Measurements from ENCODE around the gene PIP4K2C. TPM values are rescaled to one million over a fixed set of nuclear protein-coding genes. Genes with fewer than 3 reads are reported as not detected.

Gene PIP4K2C
- total RNA-seq (2021) (47.7 and 48.7 TPM in 2 replicates), Bru-seq, nascent RNA (percentile 71 among the genes with signal in this experiment), BruChase-seq, experiment 1, labeled RNA remaining after a 2-hour chase (percentile 84 among the genes with signal in this experiment), BruChase-seq, experiment 2, labeled RNA remaining after a 6-hour chase (percentile 95 among the genes with signal in this experiment)
- long read RNA-seq, transcript PIP4K2C-201 (10 exons, 2,924 nt), result major isoform, 42 of 66 reads
- long read RNA-seq, partial matches to known transcripts, result 10 of 66 reads
- long read RNA-seq, other reads (novel, unspliced or antisense), result 13 of 66 reads

DNA sequence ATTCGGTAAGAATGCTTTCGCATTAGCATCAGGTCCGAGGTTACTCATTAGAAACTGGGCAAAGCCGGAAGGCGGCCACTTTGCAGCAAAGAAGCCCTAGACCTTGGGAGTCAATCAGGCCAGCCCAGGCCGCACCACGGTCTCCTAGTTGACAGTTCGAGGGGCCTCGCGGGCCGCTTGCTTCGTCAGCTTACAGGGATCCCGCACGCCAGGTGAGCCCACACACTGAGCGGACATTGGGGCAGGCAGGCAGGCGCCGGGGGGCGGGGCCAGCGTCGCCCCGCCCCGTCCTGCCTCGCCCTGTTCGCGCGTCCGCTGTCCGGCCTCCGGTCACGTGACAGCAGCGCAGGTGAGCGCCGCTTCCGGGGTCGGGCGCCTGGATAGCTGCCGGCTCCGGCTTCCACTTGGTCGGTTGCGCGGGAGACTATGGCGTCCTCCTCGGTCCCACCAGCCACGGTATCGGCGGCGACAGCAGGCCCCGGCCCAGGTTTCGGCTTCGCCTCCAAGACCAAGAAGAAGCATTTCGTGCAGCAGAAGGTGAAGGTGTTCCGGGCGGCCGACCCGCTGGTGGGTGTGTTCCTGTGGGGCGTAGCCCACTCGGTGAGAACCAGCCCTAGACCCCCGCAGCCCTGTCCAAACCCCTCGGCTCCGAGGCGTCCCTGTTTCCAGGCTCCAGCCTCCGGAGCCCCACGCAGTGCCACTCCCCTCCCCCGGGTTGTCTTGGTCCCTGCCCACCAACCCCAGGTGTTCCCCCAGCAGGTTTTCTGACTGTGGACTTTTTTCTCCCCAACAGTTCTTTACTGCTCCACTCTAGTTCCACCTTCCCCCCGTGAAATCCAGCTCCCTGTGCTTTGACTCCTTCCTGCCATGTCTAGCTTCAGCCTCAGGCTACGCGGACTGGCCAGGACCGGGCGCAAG, at the start of gene PIP4K2C:
Gene PIP4K2C (plus strand): TSS at position 329 of the 918 bp plus-strand sequence. CDS start 98 bp downstream, at position 427.
- peaks cover 23% of the 10 kb centered on the region for H3K79me2 ChIP-seq (ENCODE audit: low read depth)
- CTCF ChIA-PET, result interaction anchor here (0.6 to 1.3 kb wide), 2 partner anchors 8 to 584 kb away, joined by 4 to 17 read pairs; no protein-coding TSS in a partner anchor
- peak within 1 kb of the TSS; percentile 97 for H3K4me3 ChIP-seq
- H3K36me3 ChIP-seq (ENCODE audit: low read depth), result peaks cover 13% of the 10 kb centered on the region
- H2AFZ ChIP-seq, result peak within 1 kb of the TSS; percentile 99
- BruUV-seq (replicated peaks), result no TSS peak
- H3K9me3 ChIP-seq (ENCODE audit: insufficient read depth, low read depth), result no peaks in the 10 kb centered on the region
- DNase-seq, result peak; percentile 76 to 86
- peaks cover 13% of the 10 kb centered on the region for H3K27me3 ChIP-seq (ENCODE audit: insufficient read depth, low read depth)
- POLR2A ChIA-PET (ENCODE audit: unreplicated experiment), result interaction anchor here (0.6 kb wide), 1 partner anchor 44 kb away, joined by 6 read pairs; the partner anchor contains the start of gene DCTN2
- H3K9me2 ChIP-seq (ENCODE audit: insufficient read depth), result no peaks in the 10 kb centered on the region
- no peak within 1 kb of the TSS for H3K27ac ChIP-seq
- peaks cover 15% of the 10 kb centered on the region for H3K4me1 ChIP-seq (replicated peaks; ENCODE audit: insufficient read depth)
- H4K20me1 ChIP-seq (ENCODE audit: insufficient read depth), result no peaks in the 10 kb centered on the region
- H3F3A ChIP-seq (ENCODE audit: insufficient read depth, low read depth), result no peaks in the 10 kb centered on the region
- TF ChIP-seq EZH2 (IDR thresholded peaks at IDR 0.05; ENCODE audit: low read depth), result no peak
- TF ChIP-seq, protein P1, sequence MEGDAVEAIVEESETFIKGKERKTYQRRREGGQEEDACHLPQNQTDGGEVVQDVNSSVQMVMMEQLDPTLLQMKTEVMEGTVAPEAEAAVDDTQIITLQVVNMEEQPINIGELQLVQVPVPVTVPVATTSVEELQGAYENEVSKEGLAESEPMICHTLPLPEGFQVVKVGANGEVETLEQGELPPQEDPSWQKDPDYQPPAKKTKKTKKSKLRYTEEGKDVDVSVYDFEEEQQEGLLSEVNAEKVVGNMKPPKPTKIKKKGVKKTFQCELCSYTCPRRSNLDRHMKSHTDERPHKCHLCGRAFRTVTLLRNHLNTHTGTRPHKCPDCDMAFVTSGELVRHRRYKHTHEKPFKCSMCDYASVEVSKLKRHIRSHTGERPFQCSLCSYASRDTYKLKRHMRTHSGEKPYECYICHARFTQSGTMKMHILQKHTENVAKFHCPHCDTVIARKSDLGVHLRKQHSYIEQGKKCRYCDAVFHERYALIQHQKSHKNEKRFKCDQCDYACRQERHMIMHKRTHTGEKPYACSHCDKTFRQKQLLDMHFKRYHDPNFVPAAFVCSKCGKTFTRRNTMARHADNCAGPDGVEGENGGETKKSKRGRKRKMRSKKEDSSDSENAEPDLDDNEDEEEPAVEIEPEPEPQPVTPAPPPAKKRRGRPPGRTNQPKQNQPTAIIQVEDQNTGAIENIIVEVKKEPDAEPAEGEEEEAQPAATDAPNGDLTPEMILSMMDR (conservative IDR thresholded peaks at IDR 0.05), result no peak
- peak within 1 kb of the TSS; percentile 95 for H3K4me2 ChIP-seq
- intact Hi-C loops (cut with micrococcal nuclease; ENCODE audit: unreplicated experiment), result loop anchor here (1.0 to 10.0 kb wide), 3 partner anchors 13 to 134 kb away; partner anchors contain the start of genes DCTN2 and DTX3

GRCh38 chr12:57541717-57542116, 49.3 kb upstream of the PIP4K2C start:
- BruUV-seq (replicated peaks), result no TSS peak
- intact Hi-C loops (cut with micrococcal nuclease; ENCODE audit: unreplicated experiment), result no loop called here

GRCh38 chr12:57543581-57543980, 47.4 kb upstream of the PIP4K2C start:
- no peak overlapping the region for H3K4me3 ChIP-seq
- no TSS peak for BruUV-seq (replicated peaks)
- intact Hi-C loops (cut with micrococcal nuclease; ENCODE audit: unreplicated experiment), result no loop called here
- peaks cover 29% of the 10 kb centered on the region for H3K79me2 ChIP-seq (ENCODE audit: low read depth)
- DNase-seq, result no peak
- H3K9me2 ChIP-seq (ENCODE audit: insufficient read depth), result no peaks in the 10 kb centered on the region
- H3K27me3 ChIP-seq (ENCODE audit: insufficient read depth, low read depth), result no peaks in the 10 kb centered on the region
- H2AFZ ChIP-seq, result no peak overlapping the region
- no peak overlapping the region for H3K4me2 ChIP-seq
- CTCF ChIA-PET, result no interaction called here
- H3F3A ChIP-seq (ENCODE audit: insufficient read depth, low read depth), result peaks cover 13% of the 10 kb centered on the region; the same call in 1 of the 2 replicates
- TF ChIP-seq, protein P1 (conservative IDR thresholded peaks at IDR 0.05), result no peak
- no peak for TF ChIP-seq EZH2 (IDR thresholded peaks at IDR 0.05; ENCODE audit: low read depth)
- H3K36me3 ChIP-seq (ENCODE audit: low read depth), result peaks cover 7% of the 10 kb centered on the region
- peaks cover 10% of the 10 kb centered on the region; the same call in 1 of the 2 replicates for H4K20me1 ChIP-seq (ENCODE audit: insufficient read depth)
- H3K9me3 ChIP-seq (ENCODE audit: insufficient read depth, low read depth), result no peaks in the 10 kb centered on the region
- POLR2A ChIA-PET (ENCODE audit: unreplicated experiment), result no interaction called here
- no peak overlapping the region for H3K27ac ChIP-seq
- peaks cover 9% of the 10 kb centered on the region for H3K4me1 ChIP-seq (replicated peaks; ENCODE audit: insufficient read depth)

More at GRCh38 chr12:57541717-57542116, 49.3 kb upstream of the PIP4K2C start:
- H3K4me2 ChIP-seq, result no peak overlapping the region
- H3K36me3 ChIP-seq (ENCODE audit: low read depth), result peaks cover 7% of the 10 kb centered on the region
- TF ChIP-seq EZH2 (IDR thresholded peaks at IDR 0.05; ENCODE audit: low read depth), result no peak
- TF ChIP-seq, protein P1 (conservative IDR thresholded peaks at IDR 0.05), result no peak
- no peaks in the 10 kb centered on the region for H3K9me2 ChIP-seq (ENCODE audit: insufficient read depth)
- H4K20me1 ChIP-seq (ENCODE audit: insufficient read depth), result peaks cover 10% of the 10 kb centered on the region; the same call in 1 of the 2 replicates
- H3K4me1 ChIP-seq (replicated peaks; ENCODE audit: insufficient read depth), result peaks cover 9% of the 10 kb centered on the region
- no peak overlapping the region for H3K4me3 ChIP-seq
- no peak overlapping the region for H3K27ac ChIP-seq
- ChIA-PET POLR2A (ENCODE audit: unreplicated experiment) (no interaction called here), CTCF (no interaction called here)
- H2AFZ ChIP-seq, result no peak overlapping the region
- no peaks in the 10 kb centered on the region for H3K9me3 ChIP-seq (ENCODE audit: insufficient read depth, low read depth)
- no peak for DNase-seq
- H3K27me3 ChIP-seq (ENCODE audit: insufficient read depth, low read depth), result no peaks in the 10 kb centered on the region
- H3K79me2 ChIP-seq (ENCODE audit: low read depth), result peaks cover 27% of the 10 kb centered on the region
- H3F3A ChIP-seq (ENCODE audit: insufficient read depth, low read depth), result peaks cover 9% of the 10 kb centered on the region; the same call in 1 of the 2 replicates

Data from PC-9 (cell line).